Tibial nerve (tissue), 4 donors: ENCODE results near the gene GYPE. TPM values are rescaled to one million over a fixed set of nuclear protein-coding genes. Genes with fewer than 3 reads are reported as not detected.
"Not testable (repeated sequence)": the region's sequence is repeated elsewhere in the genome, so short reads cannot be mapped to it uniquely, and the experiment has no call there.

Experiments used
- DNase-seq, 2 donors: peaks; one replicate each; pipeline ENCODE4 v3.0.0-alpha.2; 2019; ENCODE audit warnings: low spot score in 2 of 2
- H3K27ac ChIP-seq, 4 donors: fragments of 200-600 bp; sonication (generic) in 3 of 4; one replicate each; pipeline ENCODE4 v1.5.1; 2017 to 2019; ENCODE audit warnings: mild to moderate bottlenecking in 1 of 4
- H3K27me3 ChIP-seq, 2 donors: fragments of 200-600 bp; sonication (generic) in 1 of 2; one replicate each; pipeline versions ENCODE4 v1.5.1 to v1.6.0; 2017 to 2019
- H3K36me3 ChIP-seq, 3 donors: fragments of 200-600 bp; sonication (generic); one replicate each; pipeline ENCODE4 v1.5.1; 2018 to 2019
- H3K4me1 ChIP-seq, 4 donors: fragments of 200-600 bp; sonication (generic) in 3 of 4; one replicate each; pipeline ENCODE4 v1.5.1; 2017 to 2019
- H3K4me3 ChIP-seq, 4 donors: fragments of 200-600 bp; sonication (generic) in 3 of 4; one replicate each; pipeline ENCODE4 v1.5.1; 2017 to 2019; ENCODE audit warnings: mild to moderate bottlenecking in 1 of 4, moderate library complexity in 1 of 4
- H3K9me3 ChIP-seq, 4 donors: fragments of 200-600 bp; sonication (generic) in 3 of 4; one replicate each; pipeline ENCODE4 v1.5.1; 2017 to 2019
- CTCF ChIP-seq, 5 experiments: fragments of 200-600 bp in 3 of 5; fragments of 450-650 bp in 2 of 5; sonication (generic) in 3 of 5; IDR thresholded peaks; one replicate each; pipeline ENCODE4 v1.5.1; 2016 to 2019; ENCODE audit warnings: antibody characterized with exemption in 5 of 5, mild to moderate bottlenecking in 3 of 5, moderate library complexity in 2 of 5
- EP300 ChIP-seq, 2 donors: sonication (generic); formaldehyde crosslinking; IDR thresholded peaks; one replicate each; pipeline ENCODE4 v1.6.1; 2017; ENCODE audit warnings: antibody characterized with exemption in 2 of 2, mild to moderate bottlenecking in 1 of 2
- POLR2A ChIP-seq, 2 donors: fragments of 450-650 bp; IDR thresholded peaks; one replicate each; pipeline ENCODE4 v1.6.1; 2017; ENCODE audit warnings: antibody characterized with exemption in 2 of 2, mild to moderate bottlenecking in 2 of 2, moderate library complexity in 2 of 2
- WGBS, 2 donors: methylation state at CpG; one replicate each; pipeline ENCODE4 v1.1.5; 2018; 5-methylcytosine and 5-hydroxymethylcytosine counted together
- total RNA-seq, 4 donors: library from RNA; depleted of rRNA; stranded (reverse); fragments of >200 nt; gene quantifications; one replicate each; pipeline ENCODE4 v1.1.0, GENCODE V29; 2016

Gene GYPE
- total RNA-seq, 4 donors from 2014 or later = 0.21 to 0.78 (median 0.44) TPM; not detected in 1

GRCh38 chr4:143911528-143912417 lies 6.4 kb upstream of the GYPE start:
- not testable (repeated sequence) for H3K4me1 ChIP-seq, H3K9me3 ChIP-seq, H3K36me3 ChIP-seq, H3K27me3 ChIP-seq
- WGBS, 2 donors = 29 to 41% methylated on average over 59 of the region's 59 CpGs
- peak overlapping the region; percentile 25 to 55 (median 30) for H3K4me3 ChIP-seq
- peak in 1 of 2 donors; percentile 12 for DNase-seq
- H3K27ac ChIP-seq = peak overlapping the region in 2 of 4 donors; percentile 56 to 60

- H3K4me1 ChIP-seq, DNase-seq, H3K36me3 ChIP-seq, H3K27ac ChIP-seq, H3K27me3 ChIP-seq, H3K9me3 ChIP-seq: not testable (repeated sequence)
- 80 to 82% methylated on average over 2 of the region's 2 CpGs for WGBS, 2 donors
- H3K4me3 ChIP-seq = peak overlapping the region in 1 of 4 donors; percentile 55
These were observed 5.5 kb upstream of the GYPE start for GRCh38 chr4:143910906-143911305.

- peak in 2 of 5 experiments; percentile 15 to 19 for TF ChIP-seq CTCF (IDR thresholded peaks at IDR 0.05)
- 26 to 31% methylated on average over 3 of the region's 3 CpGs for WGBS, 2 donors
- H3K9me3 ChIP-seq, H3K27ac ChIP-seq, H3K4me3 ChIP-seq, H3K27me3 ChIP-seq, H3K4me1 ChIP-seq, H3K36me3 ChIP-seq, DNase-seq: not testable (repeated sequence)
These were observed 2.5 kb upstream of the GYPE start for GRCh38 chr4:143907811-143908210.

GRCh38 chr4:143904431-143904830 lies 928 bp downstream of the GYPE start:
- not testable (repeated sequence) for H3K4me3 ChIP-seq, H3K27me3 ChIP-seq, H3K27ac ChIP-seq, H3K36me3 ChIP-seq, H3K9me3 ChIP-seq, H3K4me1 ChIP-seq, DNase-seq

- WGBS, 2 donors = 69 to 72% methylated on average over 4 of the region's 4 CpGs
- not testable (repeated sequence) for H3K4me3 ChIP-seq, H3K36me3 ChIP-seq, H3K27me3 ChIP-seq, DNase-seq, H3K9me3 ChIP-seq, H3K27ac ChIP-seq, H3K4me1 ChIP-seq
These were observed 15.0 kb downstream of the GYPE start for GRCh38 chr4:143890323-143890722.

GRCh38 chr4:143888189-143888588 lies 17.2 kb downstream of the GYPE start:
- not testable (repeated sequence) for H3K4me1 ChIP-seq, H3K9me3 ChIP-seq, H3K36me3 ChIP-seq, DNase-seq, H3K27ac ChIP-seq, H3K4me3 ChIP-seq, H3K27me3 ChIP-seq
- no CpG with 5 or more reads among the region's 3 CpGs for WGBS, 2 donors

GRCh38 chr4:143884965-143885364 lies 20.4 kb downstream of the GYPE start:
- not testable (repeated sequence) for H3K36me3 ChIP-seq, H3K27ac ChIP-seq, H3K4me3 ChIP-seq, H3K4me1 ChIP-seq, H3K9me3 ChIP-seq, DNase-seq, H3K27me3 ChIP-seq

- TF ChIP-seq EP300 (IDR thresholded peaks at IDR 0.05) (no peak), CTCF (IDR thresholded peaks at IDR 0.05) (no peak), POLR2A (IDR thresholded peaks at IDR 0.05) (no peak)
These were observed 21.8 kb downstream of the GYPE start for GRCh38 chr4:143883529-143883928.

More at GRCh38 chr4:143883529-143883928, 21.8 kb downstream of the GYPE start:
- Histone ChIP-seq H3K27me3 (no peaks in the 10 kb centered on the region), H3K9me3 (no peaks in the 10 kb centered on the region), H3K4me3 (no peak overlapping the region), H3K4me1 (no peaks in the 10 kb centered on the region), H3K27ac (no peak overlapping the region), H3K36me3 (no peaks in the 10 kb centered on the region)
- no peak for DNase-seq
